ENCODE results near the gene TDRKH.

TDRKH gene

DNA sequence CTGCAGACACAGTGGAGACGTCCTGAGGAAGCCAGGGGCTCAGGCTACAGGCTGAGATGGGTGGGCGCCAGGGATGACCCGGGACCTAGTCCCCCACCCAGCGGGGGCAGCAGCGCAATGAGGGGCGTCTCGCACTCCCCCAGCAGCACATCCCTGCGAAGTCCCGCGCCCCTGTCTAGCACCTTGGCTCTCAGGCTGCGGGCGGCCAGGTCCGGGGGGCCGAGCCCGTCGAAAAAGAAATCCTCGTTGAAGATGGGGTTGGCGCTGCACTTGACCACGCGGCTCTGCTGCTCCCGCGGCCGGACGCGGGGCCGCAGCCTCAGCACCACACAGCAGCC, 47.6 kb upstream of the TDRKH start:
- TF ChIP-seq FOXP2 (optimal IDR thresholded peaks at IDR 0.05; ENCODE audit: borderline replicate concordance, extremely low read depth, extremely low read length, insufficient read depth) (no peak), POLR2AphosphoS5 (IDR thresholded peaks at IDR 0.05; ENCODE audit: low read depth, low read length) (no peak), TAF1 (IDR thresholded peaks at IDR 0.05; ENCODE audit: borderline replicate concordance, insufficient read depth, low read length) (no peak), SIN3A (IDR thresholded peaks at IDR 0.05; ENCODE audit: borderline replicate concordance, insufficient read depth, low read length) (no peak)
- TF ChIP-seq, protein P1, sequence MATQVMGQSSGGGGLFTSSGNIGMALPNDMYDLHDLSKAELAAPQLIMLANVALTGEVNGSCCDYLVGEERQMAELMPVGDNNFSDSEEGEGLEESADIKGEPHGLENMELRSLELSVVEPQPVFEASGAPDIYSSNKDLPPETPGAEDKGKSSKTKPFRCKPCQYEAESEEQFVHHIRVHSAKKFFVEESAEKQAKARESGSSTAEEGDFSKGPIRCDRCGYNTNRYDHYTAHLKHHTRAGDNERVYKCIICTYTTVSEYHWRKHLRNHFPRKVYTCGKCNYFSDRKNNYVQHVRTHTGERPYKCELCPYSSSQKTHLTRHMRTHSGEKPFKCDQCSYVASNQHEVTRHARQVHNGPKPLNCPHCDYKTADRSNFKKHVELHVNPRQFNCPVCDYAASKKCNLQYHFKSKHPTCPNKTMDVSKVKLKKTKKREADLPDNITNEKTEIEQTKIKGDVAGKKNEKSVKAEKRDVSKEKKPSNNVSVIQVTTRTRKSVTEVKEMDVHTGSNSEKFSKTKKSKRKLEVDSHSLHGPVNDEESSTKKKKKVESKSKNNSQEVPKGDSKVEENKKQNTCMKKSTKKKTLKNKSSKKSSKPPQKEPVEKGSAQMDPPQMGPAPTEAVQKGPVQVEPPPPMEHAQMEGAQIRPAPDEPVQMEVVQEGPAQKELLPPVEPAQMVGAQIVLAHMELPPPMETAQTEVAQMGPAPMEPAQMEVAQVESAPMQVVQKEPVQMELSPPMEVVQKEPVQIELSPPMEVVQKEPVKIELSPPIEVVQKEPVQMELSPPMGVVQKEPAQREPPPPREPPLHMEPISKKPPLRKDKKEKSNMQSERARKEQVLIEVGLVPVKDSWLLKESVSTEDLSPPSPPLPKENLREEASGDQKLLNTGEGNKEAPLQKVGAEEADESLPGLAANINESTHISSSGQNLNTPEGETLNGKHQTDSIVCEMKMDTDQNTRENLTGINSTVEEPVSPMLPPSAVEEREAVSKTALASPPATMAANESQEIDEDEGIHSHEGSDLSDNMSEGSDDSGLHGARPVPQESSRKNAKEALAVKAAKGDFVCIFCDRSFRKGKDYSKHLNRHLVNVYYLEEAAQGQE (IDR thresholded peaks at IDR 0.05; ENCODE audit: insufficient read depth in 1 of 2, low read depth in 2 of 2, low read length in 2 of 2) = no peak

DNA sequence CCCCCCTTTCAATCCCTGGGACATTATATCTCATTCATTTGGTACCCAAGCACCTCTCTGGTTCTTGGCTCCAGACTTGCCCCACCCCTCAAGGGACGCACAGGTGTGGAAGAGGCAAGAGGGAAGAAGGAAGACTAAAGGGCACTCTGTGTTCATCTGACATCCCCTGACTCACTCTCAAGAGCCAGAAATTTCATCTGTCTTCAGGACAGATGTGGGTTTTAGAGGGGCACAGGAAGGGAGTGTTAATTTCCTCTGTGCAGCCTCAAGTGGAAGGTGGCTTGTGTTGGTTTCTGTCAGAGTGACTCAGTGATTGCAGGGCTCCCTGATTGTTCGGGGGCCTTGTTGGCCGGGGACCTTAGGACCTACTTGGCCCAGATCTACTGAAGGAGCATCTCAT, 46.9 kb upstream of the TDRKH start:
- TF ChIP-seq POLR2AphosphoS5 (IDR thresholded peaks at IDR 0.05; ENCODE audit: low read depth, low read length) (no peak), SIN3A (IDR thresholded peaks at IDR 0.05; ENCODE audit: borderline replicate concordance, insufficient read depth, low read length) (no peak), FOXP2 (optimal IDR thresholded peaks at IDR 0.05; ENCODE audit: borderline replicate concordance, extremely low read depth, extremely low read length, insufficient read depth) (no peak), TAF1 (IDR thresholded peaks at IDR 0.05; ENCODE audit: borderline replicate concordance, insufficient read depth, low read length) (no peak)
- TF ChIP-seq, protein P1 (IDR thresholded peaks at IDR 0.05; ENCODE audit: insufficient read depth in 1 of 2, low read depth in 2 of 2, low read length in 2 of 2) = no peak

DNA sequence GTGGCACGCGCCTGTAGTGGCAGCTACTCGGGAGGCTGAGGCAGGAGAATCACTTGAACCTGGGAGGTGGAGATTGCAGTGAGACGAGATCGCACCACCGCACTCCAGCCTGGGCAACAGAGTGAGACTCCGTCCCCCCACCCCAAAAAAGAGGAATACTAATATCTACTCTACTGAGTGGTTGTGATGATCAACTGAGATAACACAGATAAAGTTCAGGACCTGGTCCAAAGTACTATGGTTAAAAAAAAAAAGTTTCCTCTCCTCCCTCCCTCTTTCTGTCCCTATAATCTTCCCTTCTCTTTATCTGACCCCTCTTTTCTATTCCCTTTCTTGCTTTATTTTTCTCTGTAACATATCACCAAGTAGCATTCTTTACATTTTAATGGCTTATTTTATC, 45.3 kb upstream of the TDRKH start:
- TF ChIP-seq SIN3A (IDR thresholded peaks at IDR 0.05; ENCODE audit: borderline replicate concordance, insufficient read depth, low read length) (no peak), POLR2AphosphoS5 (IDR thresholded peaks at IDR 0.05; ENCODE audit: low read depth, low read length) (no peak), TAF1 (IDR thresholded peaks at IDR 0.05; ENCODE audit: borderline replicate concordance, insufficient read depth, low read length) (no peak), FOXP2 (optimal IDR thresholded peaks at IDR 0.05; ENCODE audit: borderline replicate concordance, extremely low read depth, extremely low read length, insufficient read depth) (no peak)
- TF ChIP-seq, protein P1 (IDR thresholded peaks at IDR 0.05; ENCODE audit: insufficient read depth in 1 of 2, low read depth in 2 of 2, low read length in 2 of 2) = no peak

DNA sequence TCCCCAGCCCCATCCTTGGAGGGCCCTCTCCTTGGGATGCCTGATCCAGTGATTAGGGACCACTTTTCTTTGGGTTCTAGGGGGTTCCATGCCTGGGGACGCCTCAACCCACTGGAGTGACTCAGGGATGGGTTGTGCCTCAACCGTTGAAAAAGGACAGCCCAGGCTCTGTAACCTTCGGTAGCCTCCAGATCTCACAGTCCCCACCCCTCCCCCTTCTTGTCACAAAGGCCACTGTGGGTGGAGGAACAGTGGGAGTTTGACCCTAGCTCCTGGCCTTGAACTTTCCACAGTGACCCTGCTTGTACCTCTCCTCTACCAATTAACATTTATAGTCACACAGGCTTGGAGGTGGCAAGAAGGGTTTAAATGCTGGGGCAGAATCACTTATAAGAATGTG, 43.9 kb upstream of the TDRKH start:
- TF ChIP-seq POLR2AphosphoS5 (IDR thresholded peaks at IDR 0.05; ENCODE audit: low read depth, low read length) (no peak), FOXP2 (optimal IDR thresholded peaks at IDR 0.05; ENCODE audit: borderline replicate concordance, extremely low read depth, extremely low read length, insufficient read depth) (no peak), TAF1 (IDR thresholded peaks at IDR 0.05; ENCODE audit: borderline replicate concordance, insufficient read depth, low read length) (no peak), SIN3A (IDR thresholded peaks at IDR 0.05; ENCODE audit: borderline replicate concordance, insufficient read depth, low read length) (no peak)
- TF ChIP-seq, protein P1 (IDR thresholded peaks at IDR 0.05; ENCODE audit: insufficient read depth in 1 of 2, low read depth in 2 of 2, low read length in 2 of 2) = no peak

All from PFSK-1 (cell line).